GM13976 (cell line): Measurements from ENCODE around the gene TESPA1.
"Not testable (repeated sequence)": the region's sequence is repeated elsewhere in the genome, so short reads cannot be mapped to it uniquely, and the experiment has no call there.

Experiments
- DNase-seq: peaks from one replicate; pipeline ENCODE4 v3.0.0; 2012; ENCODE audit warnings: low spot score
- CTCF ChIP-seq: IDR thresholded peaks from 2 replicates; pipeline ENCODE4 v1.5.1; 2012; ENCODE audit warnings: borderline replicate concordance, mild to moderate bottlenecking; ENCODE audit not compliant: insufficient read depth; ENCODE audit errors: extremely low read depth, missing control alignments, control extremely low read depth
- in situ Hi-C: fragments of 300-500 bp; cut with MboI; formaldehyde crosslinking; loops from one replicate; pipeline ENCODE4 v1.12.0; 2022; ENCODE audit warnings: low sequenced_read_pairs, mixed read lengths, inconsistent platforms; ENCODE audit not compliant: unreplicated experiment

The TESPA1 gene

GRCh38 chr12:54950071-54950727, 34.4 kb downstream of the TESPA1 start:
- TF ChIP-seq CTCF = no peak
- no peak for DNase-seq
- in situ Hi-C loops = loop anchor here (10.0 to 25.0 kb wide), 2 partner anchors 95 to 213 kb away; partner anchors contain the start of gene MUCL1

GRCh38 chr12:54949073-54949711, 35.4 kb downstream of the TESPA1 start:
- no peak for DNase-seq
- TF ChIP-seq CTCF = no peak

GRCh38 chr12:54948171-54948570, 36.4 kb downstream of the TESPA1 start:
- no peak for DNase-seq
- TF ChIP-seq CTCF = no peak
- in situ Hi-C loops = no loop called here

More at GRCh38 chr12:54949073-54949711, 35.4 kb downstream of the TESPA1 start:
- in situ Hi-C loops = no loop called here

GRCh38 chr12:54945082-54945481, 39.5 kb downstream of the TESPA1 start:
- in situ Hi-C loops = no loop called here
- TF ChIP-seq CTCF = no peak
- DNase-seq = no peak

- in situ Hi-C loops, DNase-seq: not testable (repeated sequence)
These were observed 41.3 kb downstream of the TESPA1 start for GRCh38 chr12:54943292-54943691.

GRCh38 chr12:54941659-54942058, 42.9 kb downstream of the TESPA1 start:
- no peak for TF ChIP-seq CTCF
- in situ Hi-C loops = no loop called here
- no peak for DNase-seq

GRCh38 chr12:54940727-54941315, 43.7 kb downstream of the TESPA1 start:
- no peak for DNase-seq
- in situ Hi-C loops = no loop called here
- TF ChIP-seq CTCF = no peak
